ENCODE data around the gene COLEC12.

DNA sequence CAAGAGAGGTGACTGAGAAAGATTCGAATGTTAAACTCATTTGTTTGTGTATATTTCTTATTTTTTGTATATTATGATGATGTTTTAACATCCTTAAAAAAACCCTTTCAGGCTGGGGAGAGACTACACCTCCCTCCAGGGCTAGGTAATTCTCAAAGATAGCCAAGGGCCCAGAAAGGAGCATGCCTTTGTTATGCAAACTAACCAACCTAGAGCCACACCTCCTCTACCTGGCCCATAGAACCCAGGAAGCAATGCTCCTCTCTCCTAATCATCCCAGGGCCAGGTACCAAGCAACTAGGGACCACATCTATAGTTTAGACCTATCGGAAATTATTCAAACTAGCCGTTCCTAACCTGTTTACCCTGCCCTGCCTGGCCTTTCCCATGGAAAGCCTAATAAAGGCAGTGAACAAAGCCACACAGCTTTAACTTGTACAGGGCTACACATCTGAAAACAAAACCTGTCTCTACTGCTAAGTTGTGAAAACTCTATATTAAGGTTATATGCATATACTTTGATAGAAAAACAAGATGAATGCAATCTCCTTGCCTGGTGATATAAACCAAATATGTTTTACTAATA, 79.7 kb downstream of the COLEC12 start:
- TF ChIP-seq, protein P1, sequence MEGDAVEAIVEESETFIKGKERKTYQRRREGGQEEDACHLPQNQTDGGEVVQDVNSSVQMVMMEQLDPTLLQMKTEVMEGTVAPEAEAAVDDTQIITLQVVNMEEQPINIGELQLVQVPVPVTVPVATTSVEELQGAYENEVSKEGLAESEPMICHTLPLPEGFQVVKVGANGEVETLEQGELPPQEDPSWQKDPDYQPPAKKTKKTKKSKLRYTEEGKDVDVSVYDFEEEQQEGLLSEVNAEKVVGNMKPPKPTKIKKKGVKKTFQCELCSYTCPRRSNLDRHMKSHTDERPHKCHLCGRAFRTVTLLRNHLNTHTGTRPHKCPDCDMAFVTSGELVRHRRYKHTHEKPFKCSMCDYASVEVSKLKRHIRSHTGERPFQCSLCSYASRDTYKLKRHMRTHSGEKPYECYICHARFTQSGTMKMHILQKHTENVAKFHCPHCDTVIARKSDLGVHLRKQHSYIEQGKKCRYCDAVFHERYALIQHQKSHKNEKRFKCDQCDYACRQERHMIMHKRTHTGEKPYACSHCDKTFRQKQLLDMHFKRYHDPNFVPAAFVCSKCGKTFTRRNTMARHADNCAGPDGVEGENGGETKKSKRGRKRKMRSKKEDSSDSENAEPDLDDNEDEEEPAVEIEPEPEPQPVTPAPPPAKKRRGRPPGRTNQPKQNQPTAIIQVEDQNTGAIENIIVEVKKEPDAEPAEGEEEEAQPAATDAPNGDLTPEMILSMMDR (IDR thresholded peaks at IDR 0.05): no peak
- TF ChIP-seq POLR2A (IDR thresholded peaks at IDR 0.05): no peak
